ENCODE data around the gene SLC12A5.

DNA sequence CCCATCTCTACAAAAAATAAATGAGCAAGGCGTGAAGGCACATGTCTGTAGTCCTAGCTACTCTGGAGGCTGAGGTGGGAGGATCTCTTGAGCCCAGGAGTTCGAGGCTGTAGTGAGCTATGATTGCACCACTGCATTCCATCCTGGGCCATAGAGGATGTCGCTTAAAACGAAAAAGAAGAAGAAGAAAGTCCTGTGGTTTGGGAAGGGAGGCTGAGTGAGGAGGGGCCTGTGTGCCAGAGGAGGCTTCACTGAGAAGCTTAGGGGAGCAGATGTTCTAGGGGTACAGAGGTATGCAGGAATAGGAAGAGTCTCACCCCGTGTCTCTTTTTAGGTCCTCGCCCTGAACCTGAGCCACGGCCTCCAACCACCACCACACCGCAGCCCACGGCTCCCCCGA, 16.1 kb upstream of the SLC12A5 start:
- TF ChIP-seq, protein P1, sequence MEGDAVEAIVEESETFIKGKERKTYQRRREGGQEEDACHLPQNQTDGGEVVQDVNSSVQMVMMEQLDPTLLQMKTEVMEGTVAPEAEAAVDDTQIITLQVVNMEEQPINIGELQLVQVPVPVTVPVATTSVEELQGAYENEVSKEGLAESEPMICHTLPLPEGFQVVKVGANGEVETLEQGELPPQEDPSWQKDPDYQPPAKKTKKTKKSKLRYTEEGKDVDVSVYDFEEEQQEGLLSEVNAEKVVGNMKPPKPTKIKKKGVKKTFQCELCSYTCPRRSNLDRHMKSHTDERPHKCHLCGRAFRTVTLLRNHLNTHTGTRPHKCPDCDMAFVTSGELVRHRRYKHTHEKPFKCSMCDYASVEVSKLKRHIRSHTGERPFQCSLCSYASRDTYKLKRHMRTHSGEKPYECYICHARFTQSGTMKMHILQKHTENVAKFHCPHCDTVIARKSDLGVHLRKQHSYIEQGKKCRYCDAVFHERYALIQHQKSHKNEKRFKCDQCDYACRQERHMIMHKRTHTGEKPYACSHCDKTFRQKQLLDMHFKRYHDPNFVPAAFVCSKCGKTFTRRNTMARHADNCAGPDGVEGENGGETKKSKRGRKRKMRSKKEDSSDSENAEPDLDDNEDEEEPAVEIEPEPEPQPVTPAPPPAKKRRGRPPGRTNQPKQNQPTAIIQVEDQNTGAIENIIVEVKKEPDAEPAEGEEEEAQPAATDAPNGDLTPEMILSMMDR (IDR thresholded peaks at IDR 0.05; ENCODE audit: low read depth, low read length, poor library complexity, severe bottlenecking): no peak
- TF ChIP-seq EZH2phosphoT487 (IDR thresholded peaks at IDR 0.05; ENCODE audit: borderline replicate concordance, low read length): no peak
